HepG2 (cell line): ENCODE measurements around the gene RPS6KB2. TPM values are rescaled to one million over a fixed set of nuclear protein-coding genes. Genes with fewer than 3 reads are reported as not detected.

Experiments used
- AGO2 ChIP-seq: fragments of 200-400 bp; formaldehyde crosslinking; optimal IDR thresholded peaks from 2 replicates; pipeline ENCODE3; 2017; ENCODE audit warnings: mild to moderate bottlenecking, low read depth, low read length, moderate library complexity
- HDAC2 ChIP-seq: sonication (generic); formaldehyde crosslinking; IDR thresholded peaks from 2 replicates; pipeline ENCODE4 v1.4.0; 2020; ENCODE audit warnings: missing genetic modification reagents
- LCORL ChIP-seq, 2 experiments: fragments of 450-650 bp in 1 of 2; sonication (generic) in 1 of 2; formaldehyde crosslinking in 1 of 2; IDR thresholded peaks; 2 replicates each; pipeline versions ENCODE4 v1.5.0 to v1.6.1; 2017 to 2020; ENCODE audit warnings: antibody characterized with exemption in 1 of 2, missing genetic modification reagents in 1 of 2
- MAF1 ChIP-seq: sonication (generic); formaldehyde crosslinking; IDR thresholded peaks from 2 replicates; pipeline ENCODE4 v1.5.0; 2020; ENCODE audit warnings: missing genetic modification reagents, borderline replicate concordance
- MED8 ChIP-seq: sonication (generic); formaldehyde crosslinking; IDR thresholded peaks from 2 replicates; pipeline ENCODE4 v1.8.1; 2023; ENCODE audit warnings: mild to moderate bottlenecking, missing genetic modification reagents; ENCODE audit not compliant: insufficient replicate concordance
- RARA ChIP-seq: IDR thresholded peaks from 2 replicates; pipeline ENCODE4 v1.6.1; 2016; ENCODE audit warnings: missing genetic modification reagents, missing compliant biosample characterization
- SALL1 ChIP-seq: sonication (generic); formaldehyde crosslinking; IDR thresholded peaks from 2 replicates; pipeline ENCODE4 v1.8.0; 2022; ENCODE audit warnings: mild to moderate bottlenecking, missing genetic modification reagents
- SIX4 ChIP-seq: sonication (generic); formaldehyde crosslinking; IDR thresholded peaks from 2 replicates; pipeline ENCODE4 v1.4.0; 2020; ENCODE audit warnings: missing genetic modification reagents
- SNRNP70 ChIP-seq: fragments of 200-400 bp; formaldehyde crosslinking; IDR thresholded peaks from 2 replicates; pipeline ENCODE4 v1.6.1; 2017; ENCODE audit warnings: mild to moderate bottlenecking, low read depth, low read length, moderate library complexity
- SRY ChIP-seq: sonication (generic); formaldehyde crosslinking; IDR thresholded peaks from 2 replicates; pipeline ENCODE4 v1.8.0; 2022; ENCODE audit warnings: mild to moderate bottlenecking, missing genetic modification reagents
- ZFP37 ChIP-seq: sonication (generic); formaldehyde crosslinking; IDR thresholded peaks from 2 replicates; pipeline ENCODE4 v1.4.0; 2020; ENCODE audit warnings: missing genetic modification reagents, borderline replicate concordance
- ZFYVE20 ChIP-seq: sonication (generic); formaldehyde crosslinking; IDR thresholded peaks from 2 replicates; pipeline ENCODE4 v1.8.0; 2023; ENCODE audit warnings: low read depth, mild to moderate bottlenecking, moderate library complexity, missing genetic modification reagents, borderline replicate concordance
- ZNF205 ChIP-seq: IDR thresholded peaks from 2 replicates; pipeline ENCODE4 v1.6.1; 2018; ENCODE audit warnings: missing biosample characterization, missing genetic modification reagents
- ZNF607 ChIP-seq: sonication (generic); formaldehyde crosslinking; IDR thresholded peaks from 2 replicates; pipeline ENCODE4 v1.5.1; 2020; ENCODE audit warnings: missing genetic modification reagents, mild to moderate bottlenecking, borderline replicate concordance
- ZNF644 ChIP-seq: IDR thresholded peaks from 2 replicates; pipeline ENCODE4 v1.6.1; 2016; ENCODE audit warnings: low read depth
- ZNF773 ChIP-seq: sonication (generic); formaldehyde crosslinking; IDR thresholded peaks from 2 replicates; pipeline ENCODE4 v1.4.0; 2020; ENCODE audit warnings: missing genetic modification reagents, borderline replicate concordance
- polyA plus RNA-seq, 8 experiments: library from polyadenylated mRNA; depleted of rRNA in 3 of 8; stranded (reverse) in 7 of 8; unstranded in 1 of 8; fragments of >200 nt; fragmentation: Illumina TruSeq in 4 of 8; extraction: Trizol in 4 of 8; gene quantifications; 2 replicates each; pipeline versions ENCODE4 v1.2.1 to v1.2.3, GENCODE V29; 2011 to 2016; ENCODE audit warnings: low read depth in 4 of 8, missing spikeins in 1 of 8, mixed read lengths in 1 of 8; ENCODE audit not compliant: insufficient read depth in 1 of 8
- total RNA-seq, 5 experiments: library from RNA; depleted of rRNA; stranded (reverse); fragments of >200 nt; fragmentation: Illumina TruSeq; extraction: Trizol; gene quantifications; 2 replicates each; pipeline ENCODE4 v1.2.3, GENCODE V29; 2016; ENCODE audit warnings: low read depth in 1 of 5
- TF ChIP-seq, protein P1 (sequence below): sonication (generic); formaldehyde crosslinking; IDR thresholded peaks from 2 replicates; pipeline ENCODE4 v1.8.0; 2022; ENCODE audit warnings: mild to moderate bottlenecking, missing genetic modification reagents, moderate library complexity
- TF ChIP-seq, protein P2 (sequence below): sonication (generic); formaldehyde crosslinking; IDR thresholded peaks from 2 replicates; pipeline ENCODE4 v1.4.0; 2020; ENCODE audit warnings: mild to moderate bottlenecking, missing genetic modification reagents
- TF ChIP-seq, protein P3 (sequence below), 2 experiments: fragments of 450-650 bp in 1 of 2; sonication (generic) in 1 of 2; formaldehyde crosslinking; IDR thresholded peaks; 2 replicates each; pipeline versions ENCODE4 v1.5.0 to v1.8.0; 2020 to 2022; ENCODE audit warnings: mild to moderate bottlenecking in 1 of 2, missing genetic modification reagents in 1 of 2
- TF ChIP-seq, protein P4 (sequence below): sonication (generic); formaldehyde crosslinking; IDR thresholded peaks from 2 replicates; pipeline ENCODE4 v1.5.0; 2020; ENCODE audit warnings: missing genetic modification reagents
- TF ChIP-seq, protein P5 (sequence below): sonication (generic); formaldehyde crosslinking; IDR thresholded peaks from 2 replicates; pipeline ENCODE4 v1.4.0; 2020; ENCODE audit warnings: missing genetic modification reagents
- TF ChIP-seq, protein P6 (sequence below): IDR thresholded peaks from 2 replicates; pipeline ENCODE4 v1.6.1; 2016

The RPS6KB2 gene
- total and polyA plus RNA-seq, 2 of the 13 experiments (the other 11 are each of a cell fraction or from before 2014, with no cell fraction given), result 52.9 to 54.8 TPM

DNA sequence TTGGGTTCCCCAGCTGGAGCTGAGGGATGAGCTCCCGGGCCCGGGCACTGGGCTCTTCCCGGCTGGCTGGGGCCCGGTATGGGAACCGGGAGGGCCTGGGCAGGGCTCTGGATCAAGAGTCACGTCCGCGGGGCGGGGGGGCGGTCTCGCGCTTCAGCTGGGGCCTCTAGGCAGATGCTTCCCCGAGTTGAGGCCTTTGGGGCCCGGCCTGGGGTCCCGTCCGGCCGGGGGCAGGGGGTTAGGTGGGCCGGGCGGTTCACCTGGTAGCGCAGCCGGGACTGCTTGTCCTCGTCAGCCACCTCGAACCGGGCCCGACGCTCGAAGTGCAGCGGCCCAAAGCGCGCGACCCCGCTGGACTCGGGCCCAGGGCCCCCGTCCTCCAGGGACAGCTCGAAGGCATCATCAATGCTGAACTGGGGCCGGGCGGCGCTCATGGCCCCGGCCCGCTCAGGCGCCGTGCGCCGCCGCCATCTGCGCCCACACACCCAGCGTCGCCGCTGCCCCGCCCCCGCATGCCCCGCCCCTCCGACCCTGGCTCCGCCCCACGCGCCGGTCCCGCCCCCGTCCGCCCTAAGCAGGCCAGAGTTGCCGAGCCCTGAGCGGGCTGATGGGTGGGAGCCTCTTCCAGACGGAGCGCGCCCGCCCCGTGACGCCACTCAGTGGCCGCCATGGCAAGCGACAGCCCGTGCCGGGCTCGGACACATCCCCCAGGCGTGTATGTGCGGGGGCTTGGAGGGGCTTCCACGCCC lies 40.6 kb downstream of the RPS6KB2 start, which contains the start of gene TMEM134 (continued):
- TF ChIP-seq, protein P1, sequence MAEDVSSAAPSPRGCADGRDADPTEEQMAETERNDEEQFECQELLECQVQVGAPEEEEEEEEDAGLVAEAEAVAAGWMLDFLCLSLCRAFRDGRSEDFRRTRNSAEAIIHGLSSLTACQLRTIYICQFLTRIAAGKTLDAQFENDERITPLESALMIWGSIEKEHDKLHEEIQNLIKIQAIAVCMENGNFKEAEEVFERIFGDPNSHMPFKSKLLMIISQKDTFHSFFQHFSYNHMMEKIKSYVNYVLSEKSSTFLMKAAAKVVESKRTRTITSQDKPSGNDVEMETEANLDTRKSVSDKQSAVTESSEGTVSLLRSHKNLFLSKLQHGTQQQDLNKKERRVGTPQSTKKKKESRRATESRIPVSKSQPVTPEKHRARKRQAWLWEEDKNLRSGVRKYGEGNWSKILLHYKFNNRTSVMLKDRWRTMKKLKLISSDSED (CRISPR knock-in tag), result no peak
- TF ChIP-seq LCORL (IDR thresholded peaks at IDR 0.05), result no peak
- TF ChIP-seq LCORL (CRISPR knock-in tag; IDR thresholded peaks at IDR 0.05), result peak; percentile 60
- peak; percentile 71; the same call in 1 of the 2 replicates for TF ChIP-seq SALL1 (CRISPR knock-in tag)
- TF ChIP-seq, protein P2, sequence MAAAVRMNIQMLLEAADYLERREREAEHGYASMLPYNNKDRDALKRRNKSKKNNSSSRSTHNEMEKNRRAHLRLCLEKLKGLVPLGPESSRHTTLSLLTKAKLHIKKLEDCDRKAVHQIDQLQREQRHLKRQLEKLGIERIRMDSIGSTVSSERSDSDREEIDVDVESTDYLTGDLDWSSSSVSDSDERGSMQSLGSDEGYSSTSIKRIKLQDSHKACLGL (CRISPR knock-in tag), result peak; percentile 20; the same call in 1 of the 2 replicates
- no peak for TF ChIP-seq ZFYVE20 (CRISPR knock-in tag)
- TF ChIP-seq, protein P3, sequence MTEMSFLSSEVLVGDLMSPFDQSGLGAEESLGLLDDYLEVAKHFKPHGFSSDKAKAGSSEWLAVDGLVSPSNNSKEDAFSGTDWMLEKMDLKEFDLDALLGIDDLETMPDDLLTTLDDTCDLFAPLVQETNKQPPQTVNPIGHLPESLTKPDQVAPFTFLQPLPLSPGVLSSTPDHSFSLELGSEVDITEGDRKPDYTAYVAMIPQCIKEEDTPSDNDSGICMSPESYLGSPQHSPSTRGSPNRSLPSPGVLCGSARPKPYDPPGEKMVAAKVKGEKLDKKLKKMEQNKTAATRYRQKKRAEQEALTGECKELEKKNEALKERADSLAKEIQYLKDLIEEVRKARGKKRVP (CRISPR knock-in tag; IDR thresholded peaks at IDR 0.05), result peak in 1 of 2 experiments; percentile 43; a peak in 1 of 4 replicates
- TF ChIP-seq, protein P4, sequence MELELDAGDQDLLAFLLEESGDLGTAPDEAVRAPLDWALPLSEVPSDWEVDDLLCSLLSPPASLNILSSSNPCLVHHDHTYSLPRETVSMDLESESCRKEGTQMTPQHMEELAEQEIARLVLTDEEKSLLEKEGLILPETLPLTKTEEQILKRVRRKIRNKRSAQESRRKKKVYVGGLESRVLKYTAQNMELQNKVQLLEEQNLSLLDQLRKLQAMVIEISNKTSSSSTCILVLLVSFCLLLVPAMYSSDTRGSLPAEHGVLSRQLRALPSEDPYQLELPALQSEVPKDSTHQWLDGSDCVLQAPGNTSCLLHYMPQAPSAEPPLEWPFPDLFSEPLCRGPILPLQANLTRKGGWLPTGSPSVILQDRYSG (CRISPR knock-in tag), result 0 out of 2 replicates have a peak, but pooled peaks have one; percentile 26
- TF ChIP-seq, protein P5, sequence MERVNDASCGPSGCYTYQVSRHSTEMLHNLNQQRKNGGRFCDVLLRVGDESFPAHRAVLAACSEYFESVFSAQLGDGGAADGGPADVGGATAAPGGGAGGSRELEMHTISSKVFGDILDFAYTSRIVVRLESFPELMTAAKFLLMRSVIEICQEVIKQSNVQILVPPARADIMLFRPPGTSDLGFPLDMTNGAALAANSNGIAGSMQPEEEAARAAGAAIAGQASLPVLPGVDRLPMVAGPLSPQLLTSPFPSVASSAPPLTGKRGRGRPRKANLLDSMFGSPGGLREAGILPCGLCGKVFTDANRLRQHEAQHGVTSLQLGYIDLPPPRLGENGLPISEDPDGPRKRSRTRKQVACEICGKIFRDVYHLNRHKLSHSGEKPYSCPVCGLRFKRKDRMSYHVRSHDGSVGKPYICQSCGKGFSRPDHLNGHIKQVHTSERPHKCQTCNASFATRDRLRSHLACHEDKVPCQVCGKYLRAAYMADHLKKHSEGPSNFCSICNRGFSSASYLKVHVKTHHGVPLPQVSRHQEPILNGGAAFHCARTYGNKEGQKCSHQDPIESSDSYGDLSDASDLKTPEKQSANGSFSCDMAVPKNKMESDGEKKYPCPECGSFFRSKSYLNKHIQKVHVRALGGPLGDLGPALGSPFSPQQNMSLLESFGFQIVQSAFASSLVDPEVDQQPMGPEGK, result peak; percentile 78
- TF ChIP-seq ZNF205, result peak; percentile 53; the same call in 1 of the 2 replicates
- TF ChIP-seq ZNF773 (CRISPR knock-in tag), result no peak
- TF ChIP-seq, protein P6, sequence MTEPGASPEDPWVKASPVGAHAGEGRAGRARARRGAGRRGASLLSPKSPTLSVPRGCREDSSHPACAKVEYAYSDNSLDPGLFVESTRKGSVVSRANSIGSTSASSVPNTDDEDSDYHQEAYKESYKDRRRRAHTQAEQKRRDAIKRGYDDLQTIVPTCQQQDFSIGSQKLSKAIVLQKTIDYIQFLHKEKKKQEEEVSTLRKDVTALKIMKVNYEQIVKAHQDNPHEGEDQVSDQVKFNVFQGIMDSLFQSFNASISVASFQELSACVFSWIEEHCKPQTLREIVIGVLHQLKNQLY (CRISPR knock-in tag), result no peak; the same call in 1 of the 2 replicates
- TF ChIP-seq ZFP37, result peak; percentile 73; the same call in 1 of the 2 replicates
- no peak for TF ChIP-seq ZNF644 (CRISPR knock-in tag)
- peak; percentile 69; the same call in 1 of the 2 replicates for TF ChIP-seq SRY (CRISPR knock-in tag)
- peak; percentile 52 for TF ChIP-seq AGO2
- TF ChIP-seq MED8 (CRISPR knock-in tag), result no peak
- peak; percentile 29; the same call in 1 of the 2 replicates for TF ChIP-seq RARA (CRISPR knock-in tag)
- TF ChIP-seq ZNF607 (CRISPR knock-in tag), result 0 out of 2 replicates have a peak, but pooled peaks have one; percentile 40
- TF ChIP-seq MAF1 (CRISPR knock-in tag), result peak; percentile 69; the same call in 1 of the 2 replicates
- TF ChIP-seq HDAC2, result peak; percentile 41; the same call in 1 of the 2 replicates
- no peak for TF ChIP-seq SNRNP70
- TF ChIP-seq SIX4 (CRISPR knock-in tag), result no peak
